HG03060 (cell line): ENCODE data around the gene BUB1.
"Not testable (repeated sequence)": the region's sequence is repeated elsewhere in the genome, so short reads cannot be mapped to it uniquely, and the experiment has no call there.

Experiments used
- ATAC-seq: cut with Tn5 transposase; IDR thresholded peaks from one replicate; pipeline ENCODE4 v1.9.1; 2021; ENCODE audit warnings: low read depth, moderate number of reproducible peaks; ENCODE audit not compliant: unreplicated experiment

BUB1 gene

GRCh38 chr2:110608788-110609502 is 68.9 kb downstream of the BUB1 start:
- ATAC-seq = not testable (repeated sequence)

DNA sequence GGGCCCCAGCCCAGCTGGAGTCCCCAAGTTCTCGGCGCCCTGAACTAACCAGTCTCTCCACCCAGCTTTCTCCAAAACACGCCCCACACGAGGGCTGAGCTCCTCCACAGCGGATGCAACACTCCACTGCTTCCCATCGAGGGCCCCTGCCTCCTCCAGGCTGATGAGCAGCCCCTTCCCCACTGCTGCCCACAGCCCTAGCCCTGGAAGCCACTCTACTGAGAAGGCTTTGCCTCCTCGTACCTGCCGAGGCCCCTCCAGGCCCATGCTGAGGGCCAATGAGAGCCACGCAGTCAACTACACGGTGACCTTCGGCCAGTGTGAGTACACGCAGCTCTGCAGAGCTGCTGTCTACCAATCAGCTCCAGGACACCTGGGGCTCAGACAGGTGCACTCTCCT is 72.8 kb downstream of the BUB1 start:
- ATAC-seq = not testable (repeated sequence)

GRCh38 chr2:110603917-110604591 is 73.8 kb downstream of the BUB1 start:
- ATAC-seq = not testable (repeated sequence)

DNA sequence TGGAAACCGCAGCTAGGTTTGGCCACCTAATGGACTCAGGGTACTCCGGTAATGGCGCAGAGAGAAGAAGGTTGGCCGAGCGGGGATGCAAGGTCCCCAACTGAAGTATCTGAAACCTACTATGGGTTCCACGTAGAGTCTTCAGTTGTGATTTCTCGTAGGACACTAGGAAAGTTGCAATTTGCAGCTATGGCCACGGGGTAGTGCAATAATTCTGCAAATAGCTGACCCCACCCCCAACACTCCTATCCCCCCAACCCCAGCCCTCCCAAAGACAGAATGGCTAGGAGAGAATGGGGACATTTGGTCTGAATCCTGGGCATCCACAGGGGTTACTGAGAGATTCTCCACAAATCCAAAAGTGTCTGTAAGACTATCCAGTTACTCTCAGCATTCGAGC is 75.7 kb downstream of the BUB1 start:
- ATAC-seq = not testable (repeated sequence)

DNA sequence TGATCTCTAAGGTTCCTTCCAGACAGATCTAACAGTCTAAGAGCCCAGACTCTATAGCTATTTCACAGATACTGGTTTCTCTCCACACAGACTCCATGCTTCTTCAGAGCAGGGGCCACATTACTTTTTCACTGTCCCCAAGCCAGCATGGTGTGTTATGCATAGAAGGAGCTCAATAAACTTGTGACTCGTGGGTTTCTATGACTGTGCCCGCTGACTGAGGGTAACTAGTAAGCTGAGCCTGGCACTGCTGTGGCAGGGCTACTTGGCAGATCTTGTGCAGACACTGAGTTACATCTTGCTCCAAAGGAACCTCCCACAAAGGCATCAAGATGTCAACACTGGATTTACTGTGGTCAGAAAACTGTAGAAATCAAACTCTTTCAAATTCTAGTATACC is 85.9 kb downstream of the BUB1 start:
- ATAC-seq = not testable (repeated sequence)

DNA sequence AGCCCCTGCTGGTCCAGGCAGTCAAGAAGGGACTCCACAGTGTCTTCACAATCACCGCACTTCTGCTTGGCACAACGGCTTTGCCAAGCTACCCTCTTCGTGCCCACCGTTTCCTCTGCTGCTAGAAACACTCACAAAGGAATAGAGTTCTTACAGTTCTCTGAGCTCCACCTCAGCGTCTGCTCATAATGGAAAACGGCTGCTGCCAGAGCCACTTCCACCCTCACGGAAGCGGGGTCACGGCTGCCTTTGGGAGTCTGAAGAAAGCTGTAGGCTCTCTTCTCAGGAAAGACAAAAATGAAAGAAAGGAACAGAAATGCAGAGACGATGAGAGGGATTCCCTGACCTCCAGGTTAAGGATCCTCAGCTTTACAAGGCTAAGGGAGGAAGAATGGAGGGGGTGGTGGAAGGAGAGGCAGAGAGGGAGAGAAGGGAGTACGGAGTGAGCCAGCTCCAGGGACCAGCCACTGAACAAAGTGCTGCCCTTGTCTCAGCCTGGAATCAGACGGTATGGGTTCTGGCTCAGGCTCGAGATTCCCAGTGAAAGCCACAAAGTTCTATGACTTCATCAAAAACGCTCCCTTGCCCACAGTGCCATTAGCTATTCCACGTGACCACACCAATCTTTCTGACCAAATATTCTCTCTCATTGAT is 88.1 kb downstream of the BUB1 start:
- ATAC-seq = not testable (repeated sequence)

DNA sequence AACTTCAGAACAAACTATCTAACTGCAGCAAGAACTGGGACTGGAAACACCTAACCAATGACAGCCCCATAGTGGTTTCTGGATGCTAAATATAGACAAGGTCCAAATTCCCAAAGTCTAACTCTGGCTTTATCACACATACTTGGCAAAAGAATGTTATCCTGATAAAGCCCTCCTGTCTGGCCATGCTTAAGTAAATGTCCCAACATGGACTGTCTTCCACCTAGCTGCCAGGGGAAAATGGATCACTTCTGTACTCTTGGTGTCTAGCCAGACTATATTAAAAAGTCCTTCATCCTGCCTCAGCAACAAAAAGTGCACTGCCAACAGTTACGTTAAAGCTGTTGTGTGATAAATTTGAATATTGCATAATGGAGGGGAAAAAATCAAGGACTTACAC is 89.3 kb downstream of the BUB1 start:
- not testable (repeated sequence) for ATAC-seq
